ENCODE data around the gene STS. TPM values are rescaled to one million over a fixed set of nuclear protein-coding genes. Genes with fewer than 3 reads are reported as not detected.

The STS gene
- total RNA-seq, 1 experiment from 2014 or later: 70.0 TPM

- Histone ChIP-seq H3K4me1 (no peaks in the 10 kb centered on the region), H3K36me3 (ENCODE audit: control insufficient read depth, insufficient read depth, low read length) (no peaks in the 10 kb centered on the region), H3K27me3 (replicated peaks; ENCODE audit: control insufficient read depth, insufficient read depth, low read length) (no peaks in the 10 kb centered on the region), H3K4me3 (ENCODE audit: low read depth, low read length) (no peak overlapping the region), H3K9me3 (no peaks in the 10 kb centered on the region)
- BruUV-seq (replicated peaks): no TSS peak
- peaks cover 19% of the 10 kb centered on the region for H3K36me3 Mint-ChIP-seq (ENCODE audit: insufficient read depth, unreplicated experiment)
- no peak overlapping the region for H3K27ac Mint-ChIP-seq (ENCODE audit: unreplicated experiment)
- intact Hi-C loops (cut with micrococcal nuclease; ENCODE audit: unreplicated experiment): no loop called here
- no peak for TF ChIP-seq CTCF (IDR thresholded peaks at IDR 0.05; ENCODE audit: insufficient read depth in 1 of 2, low read depth in 1 of 2, low read length in 1 of 2, severe bottlenecking in 1 of 2, unreplicated experiment in 1 of 2)
- H3K9me3 Mint-ChIP-seq (ENCODE audit: unreplicated experiment): no peaks in the 10 kb centered on the region
- CTCF ChIA-PET: no interaction called here
- H3K4me3 Mint-ChIP-seq (ENCODE audit: unreplicated experiment): no peak overlapping the region
- POLR2A ChIA-PET: no interaction called here
- DNase-seq: no peak
- H3K27me3 Mint-ChIP-seq (ENCODE audit: insufficient read depth, unreplicated experiment): no peaks in the 10 kb centered on the region
- H3K4me1 Mint-ChIP-seq (ENCODE audit: low read depth, unreplicated experiment): peaks cover 6% of the 10 kb centered on the region
These were observed 35.4 kb upstream of the STS start for GRCh38 chrX:7112071-7112470.

GRCh38 chrX:7115557-7115956 lies 32.0 kb upstream of the STS start:
- Histone ChIP-seq H3K9me3 (no peaks in the 10 kb centered on the region), H3K4me1 (peaks cover 14% of the 10 kb centered on the region), H3K4me3 (ENCODE audit: low read depth, low read length) (no peak overlapping the region), H3K36me3 (ENCODE audit: control insufficient read depth, insufficient read depth, low read length) (no peaks in the 10 kb centered on the region), H3K27me3 (replicated peaks; ENCODE audit: control insufficient read depth, insufficient read depth, low read length) (no peaks in the 10 kb centered on the region)
- intact Hi-C loops (cut with micrococcal nuclease; ENCODE audit: unreplicated experiment): no loop called here
- H3K4me3 Mint-ChIP-seq (ENCODE audit: unreplicated experiment): no peak overlapping the region
- CTCF ChIA-PET: no interaction called here
- peaks cover 10% of the 10 kb centered on the region for H3K36me3 Mint-ChIP-seq (ENCODE audit: insufficient read depth, unreplicated experiment)
- H3K27ac Mint-ChIP-seq (ENCODE audit: unreplicated experiment): no peak overlapping the region
- no peak for DNase-seq
- POLR2A ChIA-PET: no interaction called here
- BruUV-seq (replicated peaks): no TSS peak
- TF ChIP-seq CTCF (IDR thresholded peaks at IDR 0.05; ENCODE audit: insufficient read depth in 1 of 2, low read depth in 1 of 2, low read length in 1 of 2, severe bottlenecking in 1 of 2, unreplicated experiment in 1 of 2): no peak
- H3K4me1 Mint-ChIP-seq (ENCODE audit: low read depth, unreplicated experiment): peaks cover 2% of the 10 kb centered on the region
- no peaks in the 10 kb centered on the region for H3K9me3 Mint-ChIP-seq (ENCODE audit: unreplicated experiment)
- no peaks in the 10 kb centered on the region for H3K27me3 Mint-ChIP-seq (ENCODE audit: insufficient read depth, unreplicated experiment)

GRCh38 chrX:7116081-7116480 lies 31.4 kb upstream of the STS start:
- no peaks in the 10 kb centered on the region for H3K27me3 ChIP-seq (replicated peaks; ENCODE audit: control insufficient read depth, insufficient read depth, low read length)
- Mint-ChIP-seq H3K27ac (ENCODE audit: unreplicated experiment) (no peak overlapping the region), H3K36me3 (ENCODE audit: insufficient read depth, unreplicated experiment) (peaks cover 10% of the 10 kb centered on the region), H3K4me3 (ENCODE audit: unreplicated experiment) (no peak overlapping the region), H3K9me3 (ENCODE audit: unreplicated experiment) (no peaks in the 10 kb centered on the region), H3K27me3 (ENCODE audit: insufficient read depth, unreplicated experiment) (no peaks in the 10 kb centered on the region), H3K4me1 (ENCODE audit: low read depth, unreplicated experiment) (peaks cover 4% of the 10 kb centered on the region)
- H3K4me3 ChIP-seq (ENCODE audit: low read depth, low read length): no peak overlapping the region
- no peaks in the 10 kb centered on the region for H3K36me3 ChIP-seq (ENCODE audit: control insufficient read depth, insufficient read depth, low read length)
- DNase-seq: no peak
- ChIA-PET POLR2A (no interaction called here), CTCF (no interaction called here)
- no peak for TF ChIP-seq CTCF (IDR thresholded peaks at IDR 0.05; ENCODE audit: insufficient read depth in 1 of 2, low read depth in 1 of 2, low read length in 1 of 2, severe bottlenecking in 1 of 2, unreplicated experiment in 1 of 2)
- BruUV-seq (replicated peaks): no TSS peak
- H3K9me3 ChIP-seq: no peaks in the 10 kb centered on the region
- peaks cover 19% of the 10 kb centered on the region for H3K4me1 ChIP-seq
- intact Hi-C loops (cut with micrococcal nuclease; ENCODE audit: unreplicated experiment): no loop called here
